ENCODE data around the gene PRELID3B. TPM values are rescaled to one million over a fixed set of nuclear protein-coding genes. Genes with fewer than 3 reads are reported as not detected.

The PRELID3B gene
- total and polyA plus RNA-seq, 10 of the 15 experiments (the other 5 are each of a cell fraction or from before 2014, with no cell fraction given): 72.5 to 151 (median 124) TPM

GRCh38 chr20:58993332-58994248, 49.0 kb downstream of the PRELID3B start (continued):
- TF ChIP-seq YBX1 (IDR thresholded peaks at IDR 0.05) (no peak), IRF3 (IDR thresholded peaks at IDR 0.05) (no peak), ATF2 (IDR thresholded peaks at IDR 0.05; ENCODE audit: low read length) (no peak), ELK1 (IDR thresholded peaks at IDR 0.05; ENCODE audit: low read depth, low read length) (no peak), PAX8 (IDR thresholded peaks at IDR 0.05) (no peak), ASH2L (IDR thresholded peaks at IDR 0.05; ENCODE audit: borderline replicate concordance, low read depth) (no peak), TCF12 (IDR thresholded peaks at IDR 0.05; ENCODE audit: low read depth, low read length) (no peak), RCOR1 (conservative IDR thresholded peaks at IDR 0.05; ENCODE audit: low read depth, low read length) (no peak), ATF7 (IDR thresholded peaks at IDR 0.05; ENCODE audit: low read depth) (no peak), TCF7 (IDR thresholded peaks at IDR 0.05; ENCODE audit: borderline replicate concordance) (no peak), MTA3 (IDR thresholded peaks at IDR 0.05; ENCODE audit: borderline replicate concordance, low read length) (0 out of 2 replicates have a peak, but pooled peaks have one; percentile 24), NR2C2 (IDR thresholded peaks at IDR 0.05; ENCODE audit: borderline replicate concordance, control insufficient read depth, insufficient read length, low read depth) (no peak), MLLT1 (IDR thresholded peaks at IDR 0.05) (peak; percentile 69; the same call in 1 of the 2 replicates), MEF2B (IDR thresholded peaks at IDR 0.05; ENCODE audit: partially characterized antibody, poor library complexity, severe bottlenecking) (no peak), REST (IDR thresholded peaks at IDR 0.05; ENCODE audit: low read depth, low read length) (no peak), BHLHE40 (IDR thresholded peaks at IDR 0.05; ENCODE audit: borderline replicate concordance in 1 of 2, low read depth in 2 of 2, low read length in 1 of 2) (no peak), IRF5 (IDR thresholded peaks at IDR 0.05; ENCODE audit: borderline replicate concordance) (no peak), POLR2AphosphoS2 (IDR thresholded peaks at IDR 0.05; ENCODE audit: low read depth, low read length) (no peak; the same call in 1 of the 2 replicates)
